Testis (tissue), 2 donors: ENCODE data around the gene B4GALNT4.

Experiments
- POLR2A ChIP-seq: fragments of 450-650 bp; IDR thresholded peaks from one replicate; pipeline ENCODE4 v1.6.1; 2017; ENCODE audit warnings: antibody characterized with exemption, mild to moderate bottlenecking, moderate library complexity
- TF ChIP-seq, protein P1 (sequence below), 3 experiments: fragments of 450-650 bp in 2 of 3; fragments of 200-600 bp in 1 of 3; sonication (generic) in 1 of 3; IDR thresholded peaks; one replicate each; pipeline ENCODE4 v1.5.1; 2016 to 2019; ENCODE audit warnings: antibody characterized with exemption in 3 of 3, mild to moderate bottlenecking in 2 of 3, moderate library complexity in 1 of 3

DNA sequence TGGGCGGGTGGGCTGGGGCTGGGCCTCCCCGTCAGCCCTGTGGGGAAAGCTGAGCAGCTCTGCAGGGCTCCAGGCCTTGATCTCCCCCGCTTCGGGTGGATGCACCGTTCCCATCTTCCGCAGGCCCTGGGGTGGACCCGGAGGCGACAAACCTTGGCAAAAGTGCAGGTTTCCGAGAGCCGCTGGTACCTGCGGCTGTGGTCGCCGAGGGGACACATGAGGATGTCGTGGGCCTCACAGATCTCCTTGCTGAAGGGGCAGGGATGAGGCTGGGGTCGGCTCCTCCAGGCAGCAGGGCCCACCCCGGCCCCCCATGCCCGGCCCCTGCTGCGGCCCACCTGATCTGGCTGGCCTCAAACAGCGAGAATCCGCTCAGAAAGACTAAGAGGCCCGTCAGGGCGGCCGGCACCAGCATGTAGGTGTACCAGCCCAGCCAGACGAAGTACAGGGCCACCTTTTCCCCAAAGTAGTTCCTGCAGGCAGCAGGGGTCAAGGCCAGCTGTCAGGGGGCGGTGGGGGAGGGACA lies 60.7 kb downstream of the B4GALNT4 start:
- TF ChIP-seq, protein P1, sequence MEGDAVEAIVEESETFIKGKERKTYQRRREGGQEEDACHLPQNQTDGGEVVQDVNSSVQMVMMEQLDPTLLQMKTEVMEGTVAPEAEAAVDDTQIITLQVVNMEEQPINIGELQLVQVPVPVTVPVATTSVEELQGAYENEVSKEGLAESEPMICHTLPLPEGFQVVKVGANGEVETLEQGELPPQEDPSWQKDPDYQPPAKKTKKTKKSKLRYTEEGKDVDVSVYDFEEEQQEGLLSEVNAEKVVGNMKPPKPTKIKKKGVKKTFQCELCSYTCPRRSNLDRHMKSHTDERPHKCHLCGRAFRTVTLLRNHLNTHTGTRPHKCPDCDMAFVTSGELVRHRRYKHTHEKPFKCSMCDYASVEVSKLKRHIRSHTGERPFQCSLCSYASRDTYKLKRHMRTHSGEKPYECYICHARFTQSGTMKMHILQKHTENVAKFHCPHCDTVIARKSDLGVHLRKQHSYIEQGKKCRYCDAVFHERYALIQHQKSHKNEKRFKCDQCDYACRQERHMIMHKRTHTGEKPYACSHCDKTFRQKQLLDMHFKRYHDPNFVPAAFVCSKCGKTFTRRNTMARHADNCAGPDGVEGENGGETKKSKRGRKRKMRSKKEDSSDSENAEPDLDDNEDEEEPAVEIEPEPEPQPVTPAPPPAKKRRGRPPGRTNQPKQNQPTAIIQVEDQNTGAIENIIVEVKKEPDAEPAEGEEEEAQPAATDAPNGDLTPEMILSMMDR (IDR thresholded peaks at IDR 0.05) = no peak
- no peak for TF ChIP-seq POLR2A
